Measurements from ENCODE around the gene PHLDA2.
"Not testable (repeated sequence)": the region's sequence is repeated elsewhere in the genome, so short reads cannot be mapped to it uniquely, and the experiment has no call there.

Gene PHLDA2

DNA sequence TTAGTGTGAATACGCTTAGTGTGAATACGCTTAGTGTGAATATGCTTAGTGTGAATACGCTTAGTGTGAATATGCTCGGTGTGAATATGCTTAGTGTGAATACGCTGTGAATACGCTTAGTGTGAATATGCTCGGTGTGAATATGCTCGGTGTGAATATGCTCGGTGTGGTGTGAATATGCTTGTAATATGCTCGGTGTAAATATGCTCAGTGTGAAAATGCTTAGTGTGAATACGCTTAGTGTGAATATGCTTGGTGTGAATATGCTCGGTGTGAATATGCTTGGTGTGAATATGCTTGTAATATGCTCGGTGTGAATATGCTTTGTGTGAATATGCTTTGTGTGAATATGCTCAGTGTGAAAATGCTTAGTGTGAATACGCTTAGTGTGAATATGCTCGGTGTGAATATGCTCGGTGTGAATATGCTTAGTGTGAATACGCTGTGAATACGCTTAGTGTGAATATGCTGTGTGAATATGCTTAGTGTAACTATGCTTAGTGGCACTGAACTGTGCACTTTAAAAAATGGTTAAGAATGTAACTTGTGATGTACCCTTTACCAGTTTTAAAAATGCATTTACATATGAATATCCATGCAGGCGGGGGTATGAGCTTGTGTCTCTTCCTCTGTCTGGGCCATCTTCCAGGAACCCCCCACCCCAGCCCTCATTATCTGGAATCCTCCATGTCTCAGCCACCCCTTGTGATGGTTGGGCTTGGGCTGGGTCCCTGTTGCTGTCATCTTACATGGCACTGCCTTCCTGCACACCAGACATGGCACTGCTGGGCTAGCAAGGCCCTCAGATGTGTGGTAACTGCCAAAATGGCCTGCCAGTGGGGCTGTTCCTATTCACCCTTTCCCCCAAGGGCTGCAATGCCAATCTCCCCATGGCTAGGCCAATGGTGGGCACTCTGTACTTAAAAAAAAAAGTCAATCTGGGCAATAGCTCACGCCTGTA lies 9.5 kb upstream of the PHLDA2 start:
- H4K8ac ChIP-seq (ENCODE audit: low read depth, low read length); H2BK120ac ChIP-seq (ENCODE audit: low read depth, low read length); H3K27ac ChIP-seq (replicated peaks; ENCODE audit: low read length); H3K14ac ChIP-seq (ENCODE audit: low read length); H3K27me3 ChIP-seq (ENCODE audit: control insufficient read depth in 3 of 3, insufficient read depth in 3 of 3, low read depth in 1 of 3, low read length in 3 of 3); H2BK15ac ChIP-seq (ENCODE audit: low read length); H3K23ac ChIP-seq (ENCODE audit: low read depth, low read length, poor library complexity); H2AK5ac ChIP-seq (ENCODE audit: low read depth, low read length); H3K4me3 ChIP-seq (ENCODE audit: low read length in 2 of 2); H2BK12ac ChIP-seq (ENCODE audit: low read length); DNase-seq (ENCODE audit: low spot score); H3K4me2 ChIP-seq (ENCODE audit: insufficient read depth, low read length, poor library complexity, severe bottlenecking); H3K36me3 ChIP-seq (replicated peaks in 1 of 2; ENCODE audit: control insufficient read depth in 2 of 2, insufficient read depth in 2 of 2, low read length in 2 of 2); H2BK5ac ChIP-seq (ENCODE audit: low read length); H3K9ac ChIP-seq (ENCODE audit: low read depth, low read length, poor library complexity); H4K91ac ChIP-seq (ENCODE audit: low read depth, low read length, poor library complexity); H3K79me1 ChIP-seq (ENCODE audit: low read depth, low read length); H3K18ac ChIP-seq (ENCODE audit: low read length); H2AFZ ChIP-seq (ENCODE audit: low read length); H3K4me1 ChIP-seq (ENCODE audit: control insufficient read depth in 2 of 2, insufficient read depth in 1 of 2, low read depth in 1 of 2, low read length in 2 of 2); H3K4ac ChIP-seq (ENCODE audit: low read length): not testable (repeated sequence)
- WGBS, 2 donors (ENCODE audit: extremely low coverage in 2 of 2, insufficient read length in 2 of 2, insufficient replicate concordance in 1 of 2) = no CpG with 5 or more reads among the region's 20 CpGs
- H3K9me3 ChIP-seq (replicated peaks in 1 of 2; ENCODE audit: control insufficient read depth in 2 of 2, insufficient read depth in 1 of 2, low read depth in 1 of 2, low read length in 2 of 2) = peaks cover 14 to 25% of the 10 kb centered on the region in 2 donors

DNA sequence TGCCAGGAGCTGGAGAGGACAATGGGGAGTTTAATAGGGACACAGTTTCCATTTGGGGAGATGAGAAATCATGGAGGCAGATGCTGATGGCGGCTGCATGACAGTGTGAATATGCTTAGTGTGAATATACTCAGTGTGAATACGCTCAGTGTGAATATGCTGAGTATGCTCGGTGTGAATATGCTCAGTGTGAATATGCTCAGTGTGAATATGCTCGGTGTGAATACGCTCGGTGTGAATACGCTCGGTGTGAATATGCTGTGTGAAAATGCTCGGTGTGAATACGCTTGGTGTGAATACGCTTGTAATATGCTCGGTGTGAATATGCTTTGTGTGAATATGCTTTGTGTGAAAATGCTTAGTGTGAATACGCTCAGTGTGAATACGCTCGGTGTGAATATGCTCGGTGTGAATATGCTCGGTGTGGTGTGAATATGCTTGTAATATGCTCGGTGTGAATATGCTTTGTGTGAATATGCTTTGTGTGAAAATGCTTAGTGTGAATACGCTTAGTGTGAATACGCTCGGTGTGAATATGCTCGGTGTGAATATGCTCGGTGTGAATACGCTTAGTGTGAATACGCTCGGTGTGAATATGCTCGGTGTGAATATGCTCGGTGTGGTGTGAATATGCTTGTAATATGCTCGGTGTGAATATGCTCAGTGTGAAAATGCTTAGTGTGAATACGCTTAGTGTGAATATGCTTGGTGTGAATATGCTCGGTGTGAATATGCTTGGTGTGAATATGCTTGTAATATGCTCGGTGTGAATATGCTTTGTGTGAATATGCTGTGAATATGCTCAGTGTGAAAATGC lies 8.6 kb upstream of the PHLDA2 start:
- H4K91ac ChIP-seq (ENCODE audit: low read depth, low read length, poor library complexity); H3K14ac ChIP-seq (ENCODE audit: low read length); H2BK12ac ChIP-seq (ENCODE audit: low read length); H3K27ac ChIP-seq (replicated peaks; ENCODE audit: low read length); DNase-seq (ENCODE audit: low spot score); H3K36me3 ChIP-seq (replicated peaks in 1 of 2; ENCODE audit: control insufficient read depth in 2 of 2, insufficient read depth in 2 of 2, low read length in 2 of 2); H2BK120ac ChIP-seq (ENCODE audit: low read depth, low read length); H3K79me1 ChIP-seq (ENCODE audit: low read depth, low read length); H3K18ac ChIP-seq (ENCODE audit: low read length); H2BK5ac ChIP-seq (ENCODE audit: low read length); H3K4ac ChIP-seq (ENCODE audit: low read length); H3K27me3 ChIP-seq (ENCODE audit: control insufficient read depth in 3 of 3, insufficient read depth in 3 of 3, low read depth in 1 of 3, low read length in 3 of 3); H2AK5ac ChIP-seq (ENCODE audit: low read depth, low read length); H2AFZ ChIP-seq (ENCODE audit: low read length); H3K4me3 ChIP-seq (ENCODE audit: low read length in 2 of 2); H3K4me1 ChIP-seq (ENCODE audit: control insufficient read depth in 2 of 2, insufficient read depth in 1 of 2, low read depth in 1 of 2, low read length in 2 of 2); H3K4me2 ChIP-seq (ENCODE audit: insufficient read depth, low read length, poor library complexity, severe bottlenecking); H3K23ac ChIP-seq (ENCODE audit: low read depth, low read length, poor library complexity); H3K9ac ChIP-seq (ENCODE audit: low read depth, low read length, poor library complexity); H2BK15ac ChIP-seq (ENCODE audit: low read length); H4K8ac ChIP-seq (ENCODE audit: low read depth, low read length): not testable (repeated sequence)
- WGBS, 2 donors (ENCODE audit: extremely low coverage in 2 of 2, insufficient read length in 2 of 2, insufficient replicate concordance in 1 of 2) = no CpG with 5 or more reads among the region's 32 CpGs
- peaks cover 14 to 25% of the 10 kb centered on the region in 2 donors for H3K9me3 ChIP-seq (replicated peaks in 1 of 2; ENCODE audit: control insufficient read depth in 2 of 2, insufficient read depth in 1 of 2, low read depth in 1 of 2, low read length in 2 of 2)

DNA sequence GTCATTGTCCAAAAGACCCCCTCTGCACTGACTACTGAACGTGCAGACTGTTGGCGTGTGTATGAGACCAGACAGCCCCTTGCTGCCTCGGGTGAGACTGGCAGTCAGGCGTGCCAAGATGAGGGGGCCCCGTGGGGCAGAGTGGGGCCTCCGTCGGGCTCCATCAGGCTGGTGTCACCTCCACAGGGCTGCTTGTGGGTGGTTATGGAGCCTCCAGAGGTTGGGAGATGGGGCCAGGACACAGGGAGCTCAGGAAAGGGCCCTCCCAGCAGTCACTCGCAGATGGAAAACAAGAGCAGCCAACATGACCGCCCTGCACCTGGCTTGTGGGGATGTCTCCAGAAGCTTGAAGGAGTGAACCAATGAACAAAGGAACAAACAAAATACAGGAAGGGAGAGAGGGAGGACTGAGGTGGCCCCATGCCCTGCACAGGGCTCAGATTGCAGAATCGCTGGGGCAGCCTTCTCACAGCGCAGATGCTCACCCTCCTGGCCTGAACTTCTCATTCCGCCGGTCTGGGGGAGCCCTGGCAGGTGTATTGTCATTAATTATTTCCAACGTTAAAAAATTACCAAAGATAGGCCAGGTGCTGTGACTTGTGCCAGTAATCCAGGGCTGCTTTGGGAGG lies 5.5 kb upstream of the PHLDA2 start:
- Histone ChIP-seq H2AFZ (ENCODE audit: low read length) (no peak overlapping the region), H2AK5ac (ENCODE audit: low read depth, low read length) (no peak overlapping the region), H4K91ac (ENCODE audit: low read depth, low read length, poor library complexity) (no peak overlapping the region), H3K9me3 (replicated peaks in 1 of 2; ENCODE audit: control insufficient read depth in 2 of 2, insufficient read depth in 1 of 2, low read depth in 1 of 2, low read length in 2 of 2) (peaks cover 12 to 23% of the 10 kb centered on the region in 2 donors), H3K27ac (replicated peaks; ENCODE audit: low read length) (no peak overlapping the region), H3K18ac (ENCODE audit: low read length) (no peak overlapping the region), H3K4me2 (ENCODE audit: insufficient read depth, low read length, poor library complexity, severe bottlenecking) (no peak overlapping the region), H3K4ac (ENCODE audit: low read length) (no peak overlapping the region), H2BK120ac (ENCODE audit: low read depth, low read length) (no peak overlapping the region), H2BK15ac (ENCODE audit: low read length) (no peak overlapping the region), H3K27me3 (ENCODE audit: control insufficient read depth in 3 of 3, insufficient read depth in 3 of 3, low read depth in 1 of 3, low read length in 3 of 3) (peaks cover 4 to 33% (median 18%) of the 10 kb centered on the region in 3 experiments), H3K23ac (ENCODE audit: low read depth, low read length, poor library complexity) (no peak overlapping the region), H2BK12ac (ENCODE audit: low read length) (no peak overlapping the region), H3K36me3 (replicated peaks in 1 of 2; ENCODE audit: control insufficient read depth in 2 of 2, insufficient read depth in 2 of 2, low read length in 2 of 2) (no peaks in the 10 kb centered on the region), H3K4me1 (ENCODE audit: control insufficient read depth in 2 of 2, insufficient read depth in 1 of 2, low read depth in 1 of 2, low read length in 2 of 2) (peaks cover 2 to 6% of the 10 kb centered on the region in 2 donors), H2BK5ac (ENCODE audit: low read length) (no peak overlapping the region), H3K14ac (ENCODE audit: low read length) (no peak overlapping the region), H4K8ac (ENCODE audit: low read depth, low read length) (no peak overlapping the region), H3K79me1 (ENCODE audit: low read depth, low read length) (no peaks in the 10 kb centered on the region), H3K4me3 (ENCODE audit: low read length in 2 of 2) (no peak overlapping the region), H3K9ac (ENCODE audit: low read depth, low read length, poor library complexity) (no peak overlapping the region)
- WGBS, 2 donors (ENCODE audit: extremely low coverage in 2 of 2, insufficient read length in 2 of 2, insufficient replicate concordance in 1 of 2) = no CpG with 5 or more reads among the region's 14 CpGs
- DNase-seq (ENCODE audit: low spot score) = no peak
